ENCODE data around the gene NAGLU. TPM values are rescaled to one million over a fixed set of nuclear protein-coding genes. Genes with fewer than 3 reads are reported as not detected.
A peak's percentile ranks its signal among the peaks of the same experiment; 100 is the strongest.

The NAGLU gene
- polyA plus RNA-seq, 1 donor (not counting 4 experiments of a cell fraction or from before 2014, with no cell fraction given), result 6.9 TPM

DNA sequence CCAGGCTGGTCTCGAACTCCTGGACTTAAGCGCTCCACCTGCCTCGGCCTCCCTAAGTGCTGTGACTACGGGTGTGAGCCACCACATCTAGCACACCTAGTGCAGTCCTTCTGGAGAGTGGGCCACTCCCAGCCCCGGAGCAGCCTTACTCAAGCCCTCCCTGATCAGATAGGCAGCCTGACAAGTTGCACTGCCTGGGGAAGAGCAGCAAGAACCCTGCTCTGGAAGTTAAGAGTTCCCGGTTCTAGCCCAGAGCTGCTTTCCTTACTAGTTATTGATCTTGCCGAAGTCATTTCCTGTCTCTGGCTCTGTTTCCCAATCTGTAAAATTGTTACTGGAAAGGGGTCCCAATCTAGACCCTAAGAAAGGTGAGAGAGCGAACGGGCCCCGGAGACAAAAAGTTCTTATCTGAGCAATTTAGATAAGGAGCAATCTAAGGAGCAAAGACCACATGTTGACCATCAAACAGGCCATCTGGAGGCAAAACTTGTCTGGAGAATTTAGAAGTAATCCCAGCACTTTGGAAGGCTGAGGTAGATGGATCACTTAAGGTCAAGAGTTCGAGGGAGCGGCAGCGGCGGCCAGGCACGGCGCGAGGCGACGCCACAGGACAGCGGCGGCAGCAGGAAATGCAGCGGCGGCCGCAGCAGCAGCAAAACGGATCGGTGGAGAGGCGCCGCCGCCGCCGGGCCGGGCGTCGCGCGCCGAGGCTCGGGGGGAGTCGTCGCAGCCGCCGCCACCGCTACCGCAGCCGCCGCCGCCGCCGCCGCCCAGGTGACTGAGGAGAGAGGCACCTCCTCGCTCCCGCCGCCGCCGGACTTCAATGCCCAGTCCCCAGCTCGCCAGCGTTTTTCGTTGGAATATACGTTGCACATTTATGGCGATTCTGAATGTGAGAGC, 4.3 kb upstream of the NAGLU start:
- H3K4me3 ChIP-seq (ENCODE audit: control insufficient read depth in 2 of 3, extremely low read depth in 1 of 3, insufficient read depth in 2 of 3, low read depth in 1 of 3, low read length in 3 of 3), result peak overlapping the region in 2 of 3 experiments; percentile 43 to 49
- TF ChIP-seq, protein P1, sequence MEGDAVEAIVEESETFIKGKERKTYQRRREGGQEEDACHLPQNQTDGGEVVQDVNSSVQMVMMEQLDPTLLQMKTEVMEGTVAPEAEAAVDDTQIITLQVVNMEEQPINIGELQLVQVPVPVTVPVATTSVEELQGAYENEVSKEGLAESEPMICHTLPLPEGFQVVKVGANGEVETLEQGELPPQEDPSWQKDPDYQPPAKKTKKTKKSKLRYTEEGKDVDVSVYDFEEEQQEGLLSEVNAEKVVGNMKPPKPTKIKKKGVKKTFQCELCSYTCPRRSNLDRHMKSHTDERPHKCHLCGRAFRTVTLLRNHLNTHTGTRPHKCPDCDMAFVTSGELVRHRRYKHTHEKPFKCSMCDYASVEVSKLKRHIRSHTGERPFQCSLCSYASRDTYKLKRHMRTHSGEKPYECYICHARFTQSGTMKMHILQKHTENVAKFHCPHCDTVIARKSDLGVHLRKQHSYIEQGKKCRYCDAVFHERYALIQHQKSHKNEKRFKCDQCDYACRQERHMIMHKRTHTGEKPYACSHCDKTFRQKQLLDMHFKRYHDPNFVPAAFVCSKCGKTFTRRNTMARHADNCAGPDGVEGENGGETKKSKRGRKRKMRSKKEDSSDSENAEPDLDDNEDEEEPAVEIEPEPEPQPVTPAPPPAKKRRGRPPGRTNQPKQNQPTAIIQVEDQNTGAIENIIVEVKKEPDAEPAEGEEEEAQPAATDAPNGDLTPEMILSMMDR (optimal IDR thresholded peaks at IDR 0.05 in 1 of 3, IDR thresholded peaks at IDR 0.05 in 1 of 3, conservative IDR thresholded peaks at IDR 0.05 in 1 of 3; ENCODE audit: extremely low read depth in 1 of 3, insufficient read depth in 2 of 3, low read length in 3 of 3), result peak; percentile 20 to 59 (median 44)
- TF ChIP-seq EZH2 (IDR thresholded peaks at IDR 0.05; ENCODE audit: low read length), result no peak
- H3K9ac ChIP-seq (ENCODE audit: control insufficient read depth, extremely low read depth, insufficient read depth, low read length), result peak overlapping the region; percentile 56
- H2AFZ ChIP-seq (ENCODE audit: control insufficient read depth, low read length), result peak overlapping the region; percentile 79
- dilution Hi-C loops (cut with MboI; ENCODE audit: extremely low pct_ligation_motif_present, low sequenced_read_pairs), result no loop called here
- peaks cover 30% of the 10 kb centered on the region for H3K4me1 ChIP-seq (ENCODE audit: control insufficient read depth, extremely low read depth, insufficient read depth, low read length)
- H3K36me3 ChIP-seq (ENCODE audit: control insufficient read depth in 2 of 2, extremely low read depth in 1 of 2, insufficient read depth in 2 of 2, low read length in 2 of 2), result no peaks in the 10 kb centered on the region
- no peaks in the 10 kb centered on the region for H4K20me1 ChIP-seq (ENCODE audit: control insufficient read depth, extremely low read depth, insufficient read depth, low read length)
- no peaks in the 10 kb centered on the region for H3K9me1 ChIP-seq (ENCODE audit: control insufficient read depth, extremely low read depth, insufficient read depth, low read length)
- DNase-seq (ENCODE audit: low read depth, low spot score) (no peak), FAIRE-seq (no peak)
- peaks cover under 1% of the 10 kb centered on the region for H3K79me2 ChIP-seq (ENCODE audit: control insufficient read depth, insufficient read depth, low read length)
- H3K4me2 ChIP-seq (ENCODE audit: control insufficient read depth, extremely low read depth, insufficient read depth, low read depth, low read length), result peak overlapping the region; percentile 76
- no peaks in the 10 kb centered on the region for H3K9me3 ChIP-seq (ENCODE audit: control insufficient read depth, low read depth, low read length)
- H3K27ac ChIP-seq (ENCODE audit: control insufficient read depth, insufficient read depth, low read length), result no peak overlapping the region
- H3K27me3 ChIP-seq (ENCODE audit: control insufficient read depth, extremely low read depth, insufficient read depth, low read length), result no peaks in the 10 kb centered on the region

DNA sequence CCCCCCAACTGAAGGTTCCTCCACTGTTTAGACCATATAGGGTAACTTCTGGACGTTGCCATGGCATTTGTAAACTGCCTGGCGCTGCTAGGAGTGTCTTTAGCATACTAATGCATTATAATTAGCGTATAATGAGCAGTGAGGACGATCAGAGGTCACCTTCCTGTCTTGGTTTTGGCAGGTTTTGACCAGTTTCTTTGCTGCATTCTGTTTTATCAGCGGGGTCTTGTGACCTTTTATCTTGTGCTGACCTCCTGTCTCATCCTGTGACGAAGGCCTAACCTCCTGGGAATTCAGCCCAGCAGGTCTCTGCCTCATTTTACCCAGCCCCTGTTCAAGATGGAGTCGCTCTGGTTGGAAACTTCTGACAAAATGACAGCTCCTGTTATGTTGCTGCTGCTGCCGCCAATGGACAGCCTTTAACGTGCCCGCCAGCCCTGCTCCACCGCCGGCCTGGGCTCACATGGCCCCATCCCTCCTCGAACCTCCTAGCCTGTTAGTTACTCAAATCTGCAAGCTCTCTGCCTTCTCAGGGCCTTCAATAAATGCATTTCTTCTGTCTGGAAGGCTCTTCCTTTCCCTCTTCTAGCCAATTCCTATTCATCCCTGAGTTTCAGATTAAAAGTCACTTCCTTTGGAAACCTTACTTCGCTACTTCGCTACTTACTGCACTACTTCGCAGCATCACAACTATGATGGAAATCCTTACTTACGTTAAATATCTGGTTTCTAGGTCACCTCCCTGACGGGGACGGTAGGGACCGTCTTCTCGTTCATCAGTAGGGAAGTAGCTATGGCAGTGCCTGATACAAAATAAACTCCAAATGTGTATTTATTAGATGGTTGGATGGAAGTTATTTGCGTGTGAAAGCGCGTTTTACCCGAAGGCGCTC, 640 bp upstream of the NAGLU start:
- TF ChIP-seq, protein P1 (optimal IDR thresholded peaks at IDR 0.05 in 1 of 3, IDR thresholded peaks at IDR 0.05 in 1 of 3, conservative IDR thresholded peaks at IDR 0.05 in 1 of 3; ENCODE audit: extremely low read depth in 1 of 3, insufficient read depth in 2 of 3, low read length in 3 of 3), result no peak
- TF ChIP-seq EZH2 (IDR thresholded peaks at IDR 0.05; ENCODE audit: low read length), result no peak
- H3K4me1 ChIP-seq (ENCODE audit: control insufficient read depth, extremely low read depth, insufficient read depth, low read length), result peaks cover 27% of the 10 kb centered on the region
- peak overlapping the region; percentile 82 for H2AFZ ChIP-seq (ENCODE audit: control insufficient read depth, low read length)
- DNase-seq (ENCODE audit: low read depth, low spot score) (no peak), FAIRE-seq (no peak)
- H3K4me3 ChIP-seq (ENCODE audit: control insufficient read depth in 2 of 3, extremely low read depth in 1 of 3, insufficient read depth in 2 of 3, low read depth in 1 of 3, low read length in 3 of 3), result peak overlapping the region; percentile 57 to 91 (median 59)
- no peaks in the 10 kb centered on the region for H3K9me1 ChIP-seq (ENCODE audit: control insufficient read depth, extremely low read depth, insufficient read depth, low read length)
- H3K4me2 ChIP-seq (ENCODE audit: control insufficient read depth, extremely low read depth, insufficient read depth, low read depth, low read length), result peak overlapping the region; percentile 99
- H3K9me3 ChIP-seq (ENCODE audit: control insufficient read depth, low read depth, low read length), result no peaks in the 10 kb centered on the region
- no peaks in the 10 kb centered on the region for H3K36me3 ChIP-seq (ENCODE audit: control insufficient read depth in 2 of 2, extremely low read depth in 1 of 2, insufficient read depth in 2 of 2, low read length in 2 of 2)
- peak overlapping the region; percentile 82 for H3K9ac ChIP-seq (ENCODE audit: control insufficient read depth, extremely low read depth, insufficient read depth, low read length)
- dilution Hi-C loops (cut with MboI; ENCODE audit: extremely low pct_ligation_motif_present, low sequenced_read_pairs), result no loop called here
- no peaks in the 10 kb centered on the region for H3K27me3 ChIP-seq (ENCODE audit: control insufficient read depth, extremely low read depth, insufficient read depth, low read length)
- peak overlapping the region; percentile 27 for H3K27ac ChIP-seq (ENCODE audit: control insufficient read depth, insufficient read depth, low read length)
- no peaks in the 10 kb centered on the region for H4K20me1 ChIP-seq (ENCODE audit: control insufficient read depth, extremely low read depth, insufficient read depth, low read length)
- H3K79me2 ChIP-seq (ENCODE audit: control insufficient read depth, insufficient read depth, low read length), result peaks cover 5% of the 10 kb centered on the region

Data from keratinocyte (primary cell).